Loucy (cell line): ENCODE results near the gene EEF1A2.

ENCODE experiments used
- H2AFZ ChIP-seq: fragments of 200-600 bp; sonication (generic); 2 replicates; pipeline ENCODE4 v1.6.0; 2016; ENCODE audit warnings: antibody characterized with exemption, mild to moderate bottlenecking, low read length, moderate library complexity
- H3F3A ChIP-seq: fragments of 200-600 bp; 2 replicates; pipeline ENCODE4 v1.6.0; 2016; ENCODE audit warnings: antibody characterized with exemption, low read depth, mild to moderate bottlenecking
- H3K27me3 ChIP-seq: fragments of 200-600 bp; sonication (generic); 2 replicates; pipeline ENCODE4 v1.6.1; 2014; ENCODE audit warnings: low read length, mild to moderate bottlenecking; ENCODE audit not compliant: insufficient read depth, poor library complexity, severe bottlenecking
- H3K36me3 ChIP-seq: fragments of 200-600 bp; sonication (generic); 2 replicates; pipeline ENCODE4 v1.6.1; 2016; ENCODE audit warnings: low read length; ENCODE audit not compliant: insufficient read depth
- H3K4me1 ChIP-seq: fragments of 200-600 bp; sonication (generic); 2 replicates; pipeline ENCODE4 v1.5.1; 2014; ENCODE audit warnings: low read length, mild to moderate bottlenecking; ENCODE audit not compliant: insufficient read depth, poor library complexity, severe bottlenecking
- H3K4me2 ChIP-seq: fragments of 200-600 bp; sonication (generic); 2 replicates; pipeline ENCODE4 v1.6.0; 2014; ENCODE audit warnings: antibody characterized with exemption, low read length, low read depth, mild to moderate bottlenecking; ENCODE audit not compliant: poor library complexity, severe bottlenecking
- H3K4me3 ChIP-seq: fragments of 200-600 bp; sonication (generic); 2 replicates; pipeline ENCODE4 v1.5.1; 2014; ENCODE audit warnings: low read length, mild to moderate bottlenecking, mixed read lengths; ENCODE audit not compliant: poor library complexity, severe bottlenecking
- H3K79me2 ChIP-seq: fragments of 200-600 bp; sonication (generic); 2 replicates; pipeline ENCODE4 v1.6.1; 2014; ENCODE audit warnings: low read length; ENCODE audit not compliant: insufficient read depth
- H3K9ac ChIP-seq: fragments of 200-600 bp; sonication (generic); 2 replicates; pipeline ENCODE4 v1.6.0; 2014; ENCODE audit warnings: mild to moderate bottlenecking, low read depth, low read length, moderate library complexity; ENCODE audit not compliant: poor library complexity, severe bottlenecking
- H3K9me2 ChIP-seq: fragments of 200-600 bp; sonication (generic); replicated peaks from 2 replicates; pipeline ENCODE4 v1.6.1; 2016; ENCODE audit warnings: low read depth, low read length, mixed read lengths
- H3K9me3 ChIP-seq: fragments of 200-600 bp; sonication (generic); 2 replicates; pipeline ENCODE4 v1.6.1; 2014; ENCODE audit warnings: mild to moderate bottlenecking, antibody characterized with exemption, low read length, low read depth; ENCODE audit not compliant: insufficient read depth
- H4K20me1 ChIP-seq: fragments of 200-600 bp; sonication (generic); 2 replicates; pipeline ENCODE4 v1.6.0; 2014; ENCODE audit warnings: antibody characterized with exemption, low read length, mild to moderate bottlenecking; ENCODE audit not compliant: insufficient read depth, poor library complexity, severe bottlenecking
- CTCF ChIP-seq: fragments of 200-600 bp; sonication (generic); conservative IDR thresholded peaks from 2 replicates; pipeline ENCODE4 v1.5.1; 2014; ENCODE audit warnings: mild to moderate bottlenecking, antibody characterized with exemption, low read length
- EZH2phosphoT487 ChIP-seq: fragments of 200-600 bp; IDR thresholded peaks from 2 replicates; pipeline ENCODE4 v1.6.1; 2018; ENCODE audit warnings: antibody characterized with exemption, mild to moderate bottlenecking, moderate library complexity, borderline replicate concordance

EEF1A2 gene

GRCh38 chr20:63468421-63468820 lies 30.5 kb downstream of the EEF1A2 start:
- Histone ChIP-seq H3K36me3 (no peaks in the 10 kb centered on the region), H3K9ac (no peak overlapping the region), H3K9me2 (no peaks in the 10 kb centered on the region), H4K20me1 (no peaks in the 10 kb centered on the region), H3K4me2 (no peak overlapping the region), H2AFZ (no peak overlapping the region), H3K27me3 (no peaks in the 10 kb centered on the region), H3K79me2 (no peaks in the 10 kb centered on the region), H3K9me3 (no peaks in the 10 kb centered on the region), H3F3A (no peaks in the 10 kb centered on the region), H3K4me1 (no peaks in the 10 kb centered on the region), H3K4me3 (no peak overlapping the region)
- TF ChIP-seq EZH2phosphoT487: no peak
- no peak for TF ChIP-seq CTCF

GRCh38 chr20:63467294-63468083 lies 31.4 kb downstream of the EEF1A2 start:
- no peaks in the 10 kb centered on the region for H3K27me3 ChIP-seq
- no peaks in the 10 kb centered on the region for H3K79me2 ChIP-seq
- H4K20me1 ChIP-seq: no peaks in the 10 kb centered on the region
- no peaks in the 10 kb centered on the region for H3K36me3 ChIP-seq
- H3K9me2 ChIP-seq: no peaks in the 10 kb centered on the region
- no peak overlapping the region for H3K4me2 ChIP-seq
- H2AFZ ChIP-seq: no peak overlapping the region
- no peaks in the 10 kb centered on the region for H3F3A ChIP-seq
- TF ChIP-seq CTCF (no peak), EZH2phosphoT487 (no peak)
- no peak overlapping the region for H3K4me3 ChIP-seq
- H3K4me1 ChIP-seq: no peaks in the 10 kb centered on the region
- no peak overlapping the region for H3K9ac ChIP-seq
- no peaks in the 10 kb centered on the region for H3K9me3 ChIP-seq

- Histone ChIP-seq H3K36me3 (no peaks in the 10 kb centered on the region), H3K79me2 (no peaks in the 10 kb centered on the region), H3K4me1 (no peaks in the 10 kb centered on the region), H3K9ac (no peak overlapping the region), H4K20me1 (no peaks in the 10 kb centered on the region), H3K4me2 (no peak overlapping the region), H3K9me3 (no peaks in the 10 kb centered on the region), H3K27me3 (no peaks in the 10 kb centered on the region), H3K9me2 (no peaks in the 10 kb centered on the region), H3K4me3 (no peak overlapping the region), H2AFZ (no peak overlapping the region), H3F3A (no peaks in the 10 kb centered on the region)
- TF ChIP-seq EZH2phosphoT487 (no peak), CTCF (no peak)
Measured at GRCh38 chr20:63466861-63467260, 32.0 kb downstream of the EEF1A2 start.
